Left cardiac atrium (tissue), 4 donors: ENCODE measurements around the gene C20orf202. TPM values are rescaled to one million over a fixed set of nuclear protein-coding genes. Genes with fewer than 3 reads are reported as not detected.
A peak's percentile ranks its signal among the peaks of the same experiment; 100 is the strongest.

Experiments
- ATAC-seq, 2 donors: fragments of 200-7000 bp; cut with Tn5 transposase; one replicate each; pipeline ENCODE4 v1.9.1; 2020; ENCODE audit warnings: mild to moderate bottlenecking in 2 of 2, moderate library complexity in 2 of 2
- DNase-seq: peaks from one replicate; pipeline ENCODE4 v3.0.0-alpha.2; 2020
- intact Hi-C, 2 donors: fragments of 100-400 bp; cut with DNase I; formaldehyde crosslinking; loops; one replicate each; pipeline versions ENCODE4 v1.14.1 to v1.15.1; 2022 to 2023
- total RNA-seq, 2 donors: library from RNA; stranded (reverse); fragmentation: NEBNext Ultra II Directional; extraction: Animal tissue kit (Norgen Biotek cat#: 25700); gene quantifications; one replicate each; pipeline ENCODE4 v1.2.1, GENCODE V29; 2021
- donor health status: DM: no; HTN: yes; CAD: no.
- donor health status: DM: no; HTN: yes; CAD: no; lungs with severe emphysema.
- donor health status: DM: yes; HTN: yes; CAD: no.
- donor health status: Dilated cardiomyopathy.

Gene C20orf202
- total RNA-seq, 2 donors from 2014 or later: 0.24 TPM; not detected in 1

GRCh38 chr20:1182106-1182505 is 21.1 kb upstream of the C20orf202 start:
- ATAC-seq (peak in 1 of 2 donors; percentile 24), DNase-seq (no peak)
- intact Hi-C loops: no loop called here

- ATAC-seq (no peak), DNase-seq (no peak)
- intact Hi-C loops: no loop called here
Observed at GRCh38 chr20:1183153-1183552, 20.1 kb upstream of the C20orf202 start.

GRCh38 chr20:1184260-1184637 is 19.0 kb upstream of the C20orf202 start:
- no peak for DNase-seq
- intact Hi-C loops: no loop called here
- ATAC-seq: no peak

- peak; percentile 15 to 34 for ATAC-seq
- DNase-seq: peak; percentile 27
- intact Hi-C loops: no loop called here
Observed at GRCh38 chr20:1184638-1185315, 18.5 kb upstream of the C20orf202 start, which contains the start of gene TMEM74B. TSS of gene TMEM74B (minus strand) at chr20:1184981. CDS start at chr20:1183801, 1,180 bp downstream.

- no peak for DNase-seq
- ATAC-seq: peak; percentile 23 to 38
- intact Hi-C loops: no loop called here
Observed at GRCh38 chr20:1185316-1185741, 17.9 kb upstream of the C20orf202 start.

- intact Hi-C loops: no loop called here
- peak; percentile 54 for DNase-seq
- peak; percentile 62 to 65 for ATAC-seq
Observed at GRCh38 chr20:1185790-1186334, 17.4 kb upstream of the C20orf202 start.

- ATAC-seq: no peak
- intact Hi-C loops: no loop called here
- DNase-seq: no peak
Observed at GRCh38 chr20:1186367-1186991, 16.8 kb upstream of the C20orf202 start.

- intact Hi-C loops: no loop called here
Observed at GRCh38 chr20:1187605-1188171, 15.6 kb upstream of the C20orf202 start.

GRCh38 chr20:1188347-1188746 is 14.9 kb upstream of the C20orf202 start:
- intact Hi-C loops: no loop called here
- ATAC-seq (no peak), DNase-seq (no peak)

More at GRCh38 chr20:1187605-1188171, 15.6 kb upstream of the C20orf202 start:
- DNase-seq (no peak), ATAC-seq (no peak)

- ATAC-seq (no peak), DNase-seq (no peak)
- intact Hi-C loops: no loop called here
Observed at GRCh38 chr20:1189827-1190226, 13.4 kb upstream of the C20orf202 start.

- intact Hi-C loops: no loop called here
- DNase-seq (no peak), ATAC-seq (no peak)
Observed at GRCh38 chr20:1190847-1191246, 12.4 kb upstream of the C20orf202 start.

- no peak for ATAC-seq
- intact Hi-C loops: no loop called here
- DNase-seq: no peak
Observed at GRCh38 chr20:1191299-1191698, 12.0 kb upstream of the C20orf202 start.

GRCh38 chr20:1195226-1195625 is 8.0 kb upstream of the C20orf202 start:
- DNase-seq (no peak), ATAC-seq (no peak)
- intact Hi-C loops: no loop called here

- ATAC-seq (no peak), DNase-seq (no peak)
- intact Hi-C loops: no loop called here
Observed at GRCh38 chr20:1196634-1197033, 6.6 kb upstream of the C20orf202 start.

- DNase-seq: no peak
- intact Hi-C loops: no loop called here
- no peak for ATAC-seq
Observed at GRCh38 chr20:1197801-1198200, 5.5 kb upstream of the C20orf202 start.

GRCh38 chr20:1198751-1199150 is 4.5 kb upstream of the C20orf202 start:
- DNase-seq (no peak), ATAC-seq (no peak)
- intact Hi-C loops: no loop called here

- ATAC-seq (no peak), DNase-seq (no peak)
- intact Hi-C loops: no loop called here
Observed at GRCh38 chr20:1199212-1199873, 3.9 kb upstream of the C20orf202 start.

GRCh38 chr20:1199964-1200363 is 3.3 kb upstream of the C20orf202 start:
- intact Hi-C loops: loop anchor here in 1 of 2 donors (10.0 kb wide), 1 partner anchor 235 kb away; no protein-coding TSS in a partner anchor
- DNase-seq: no peak
- ATAC-seq: no peak

GRCh38 chr20:1203630-1204029 is 376 bp downstream of the C20orf202 start:
- no peak for ATAC-seq
- DNase-seq: no peak
- intact Hi-C loops: loop anchor here in 1 of 2 donors (10.0 kb wide), 1 partner anchor 239 kb away; no protein-coding TSS in a partner anchor
